Left hindlimb (tissue), 1 donor: ENCODE measurements around the gene PHKG2.

ENCODE experiments used
- DNase-seq: peaks from one replicate; pipeline ENCODE4 v3.0.0-alpha.2; 2018

Gene PHKG2

GRCh38 chr16:30775392-30776188 is 27.4 kb downstream of the PHKG2 start:
- peak; percentile 91 for DNase-seq

GRCh38 chr16:30777591-30778297 is 29.5 kb downstream of the PHKG2 start:
- no peak for DNase-seq

- DNase-seq: no peak
Measured at GRCh38 chr16:30778549-30779244, 30.5 kb downstream of the PHKG2 start.

- DNase-seq: no peak
Measured at GRCh38 chr16:30779596-30779995, 31.4 kb downstream of the PHKG2 start.

GRCh38 chr16:30780021-30780420 is 31.8 kb downstream of the PHKG2 start:
- DNase-seq: no peak

GRCh38 chr16:30780549-30780948 is 32.3 kb downstream of the PHKG2 start:
- DNase-seq: no peak

GRCh38 chr16:30782486-30783279 is 34.5 kb downstream of the PHKG2 start:
- no peak for DNase-seq

GRCh38 chr16:30783280-30784109 is 35.3 kb downstream of the PHKG2 start:
- no peak for DNase-seq

- no peak for DNase-seq
Measured at GRCh38 chr16:30784215-30784614, 36.0 kb downstream of the PHKG2 start.

GRCh38 chr16:30785126-30786106 is 37.2 kb downstream of the PHKG2 start:
- DNase-seq: no peak

GRCh38 chr16:30786115-30786935 is 38.1 kb downstream of the PHKG2 start:
- DNase-seq: peak; percentile 74

- peak; percentile 83 for DNase-seq
Measured at GRCh38 chr16:30786936-30787612, 38.8 kb downstream of the PHKG2 start, which contains the start of gene ZNF629. Gene ZNF629, minus strand, starts transcription at chr16:30787205. Its CDS starts 2,723 bp downstream, at chr16:30784482.

- no peak for DNase-seq
Measured at GRCh38 chr16:30787613-30788378, 39.6 kb downstream of the PHKG2 start.

- DNase-seq: no peak
Measured at GRCh38 chr16:30793508-30794069, 45.4 kb downstream of the PHKG2 start.

GRCh38 chr16:30794634-30795033 is 46.4 kb downstream of the PHKG2 start:
- no peak for DNase-seq

GRCh38 chr16:30797670-30798309 is 49.6 kb downstream of the PHKG2 start:
- DNase-seq: no peak
